ENCODE results near the gene KIAA0040.

- TF ChIP-seq EZH2 (IDR thresholded peaks at IDR 0.05; ENCODE audit: insufficient read depth, poor library complexity, severe bottlenecking), result no peak
- TF ChIP-seq EZH2phosphoT487 (IDR thresholded peaks at IDR 0.05; ENCODE audit: insufficient read depth, low read depth), result no peak
Measured at GRCh38 chr1:175136246-175136645, 56.3 kb downstream of the KIAA0040 start.

Measured in GM23248 (cell line).